Loucy (cell line): ENCODE data around the gene UBE3C.

Experiments
- CTCF ChIP-seq: fragments of 200-600 bp; sonication (generic); conservative IDR thresholded peaks from 2 replicates; pipeline ENCODE4 v1.5.1; 2014; ENCODE audit warnings: mild to moderate bottlenecking, antibody characterized with exemption, low read length
- EZH2phosphoT487 ChIP-seq: fragments of 200-600 bp; IDR thresholded peaks from 2 replicates; pipeline ENCODE4 v1.6.1; 2018; ENCODE audit warnings: antibody characterized with exemption, mild to moderate bottlenecking, moderate library complexity, borderline replicate concordance

DNA sequence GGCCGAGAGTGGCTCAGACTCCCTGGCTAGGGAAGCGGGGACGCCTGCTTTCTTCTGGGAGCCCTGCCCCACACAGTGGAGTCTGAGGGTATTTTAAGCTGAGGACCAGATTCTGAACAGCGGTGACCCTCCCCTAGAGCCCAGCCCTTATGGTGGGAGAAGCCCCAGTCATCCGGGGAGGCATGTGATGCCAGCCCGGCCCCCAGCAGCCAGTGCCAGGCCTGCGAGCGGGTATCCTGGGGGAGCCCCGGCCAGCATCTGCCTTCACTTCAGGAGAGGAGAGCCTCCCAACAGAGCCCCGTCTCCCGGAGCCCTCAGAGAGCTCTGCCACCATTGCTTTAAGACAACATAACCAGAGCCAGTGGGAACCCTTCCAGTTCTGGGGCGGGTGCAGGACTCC, 156.6 kb downstream of the UBE3C start:
- TF ChIP-seq CTCF, result no peak
- no peak for TF ChIP-seq EZH2phosphoT487
